Measurements from ENCODE around the gene TNFRSF18.
"Not testable (repeated sequence)": the region's sequence is repeated elsewhere in the genome, so short reads cannot be mapped to it uniquely, and the experiment has no call there.

Gene TNFRSF18

DNA sequence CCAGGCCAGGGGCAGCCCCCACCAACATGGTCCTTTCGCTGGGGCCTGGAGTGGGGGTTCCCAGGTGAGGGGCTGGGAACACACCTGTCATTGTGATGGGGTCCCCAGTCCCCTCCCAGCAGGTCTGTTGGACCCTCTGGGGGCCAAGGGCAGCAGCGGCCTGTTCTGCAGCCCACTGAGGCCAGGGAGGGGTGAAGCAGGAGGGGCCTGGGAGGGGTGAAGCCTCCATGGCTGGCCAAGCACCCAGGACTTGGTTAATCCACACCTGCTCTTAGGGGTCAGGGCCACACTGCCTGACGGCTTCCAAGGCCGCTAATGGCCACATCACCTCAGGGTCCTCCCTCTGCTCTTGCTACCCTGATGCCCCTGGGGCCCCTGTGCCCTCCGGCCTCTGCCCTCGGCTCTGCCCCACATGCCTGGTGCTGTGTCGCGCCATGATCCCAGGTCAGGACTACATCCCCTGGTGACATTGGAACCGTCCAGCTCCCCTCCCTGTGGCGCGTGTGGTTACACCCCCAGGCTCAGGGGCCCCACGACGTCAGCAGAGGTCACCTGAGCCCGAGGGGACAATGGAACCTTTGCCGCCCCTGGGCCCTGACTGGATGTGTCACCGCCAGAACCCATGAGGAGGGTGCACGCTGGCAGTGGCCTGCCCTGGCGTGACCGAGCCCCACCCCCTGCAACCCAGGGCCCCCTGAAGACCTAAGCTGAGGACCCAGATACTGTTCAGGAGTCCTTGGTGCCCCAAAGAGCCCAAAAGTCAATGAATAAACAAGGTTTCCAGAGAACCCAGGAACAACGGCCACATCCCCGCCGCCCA, 7.0 kb downstream of the TNFRSF18 start:
- DNase-seq (ENCODE audit: low read depth in 2 of 2, low spot score in 1 of 2), result no peak

DNA sequence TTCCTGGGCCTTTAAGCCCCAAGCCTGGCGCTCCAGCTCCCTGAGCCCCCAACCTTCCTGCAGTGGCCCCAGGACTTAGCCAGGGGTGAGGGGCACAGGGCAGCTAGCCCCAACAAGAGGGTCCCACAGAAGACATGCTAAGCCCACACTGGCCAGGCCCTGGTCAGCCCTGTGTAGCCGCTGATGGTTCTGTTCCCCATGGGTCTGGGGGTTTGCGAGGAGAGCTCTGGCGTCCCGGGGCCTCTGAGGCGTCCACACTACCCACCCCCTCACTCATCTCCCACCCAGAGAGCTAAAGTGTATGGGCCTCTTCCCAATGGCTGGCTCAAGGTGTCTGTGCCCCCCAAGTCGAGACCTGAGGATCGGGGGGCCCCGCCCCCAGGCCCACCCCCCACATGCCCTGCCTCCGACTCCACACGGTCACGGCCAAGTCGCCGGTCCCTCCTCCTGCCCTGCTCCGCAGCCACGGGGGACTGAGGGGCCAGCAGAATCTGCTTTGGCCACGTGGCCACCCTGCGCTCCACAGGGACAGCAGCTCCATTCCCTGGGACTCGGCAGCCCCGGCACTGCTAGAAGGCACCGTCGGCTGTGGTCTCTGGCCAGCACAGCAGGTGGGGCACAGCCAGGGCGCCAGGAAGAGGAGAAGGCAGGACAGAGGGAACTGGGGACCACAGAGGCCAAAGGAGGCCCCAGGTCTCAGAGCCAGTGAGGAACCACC, 7.8 kb downstream of the TNFRSF18 start:
- no peak for DNase-seq (ENCODE audit: low read depth in 2 of 2, low spot score in 1 of 2)

DNA sequence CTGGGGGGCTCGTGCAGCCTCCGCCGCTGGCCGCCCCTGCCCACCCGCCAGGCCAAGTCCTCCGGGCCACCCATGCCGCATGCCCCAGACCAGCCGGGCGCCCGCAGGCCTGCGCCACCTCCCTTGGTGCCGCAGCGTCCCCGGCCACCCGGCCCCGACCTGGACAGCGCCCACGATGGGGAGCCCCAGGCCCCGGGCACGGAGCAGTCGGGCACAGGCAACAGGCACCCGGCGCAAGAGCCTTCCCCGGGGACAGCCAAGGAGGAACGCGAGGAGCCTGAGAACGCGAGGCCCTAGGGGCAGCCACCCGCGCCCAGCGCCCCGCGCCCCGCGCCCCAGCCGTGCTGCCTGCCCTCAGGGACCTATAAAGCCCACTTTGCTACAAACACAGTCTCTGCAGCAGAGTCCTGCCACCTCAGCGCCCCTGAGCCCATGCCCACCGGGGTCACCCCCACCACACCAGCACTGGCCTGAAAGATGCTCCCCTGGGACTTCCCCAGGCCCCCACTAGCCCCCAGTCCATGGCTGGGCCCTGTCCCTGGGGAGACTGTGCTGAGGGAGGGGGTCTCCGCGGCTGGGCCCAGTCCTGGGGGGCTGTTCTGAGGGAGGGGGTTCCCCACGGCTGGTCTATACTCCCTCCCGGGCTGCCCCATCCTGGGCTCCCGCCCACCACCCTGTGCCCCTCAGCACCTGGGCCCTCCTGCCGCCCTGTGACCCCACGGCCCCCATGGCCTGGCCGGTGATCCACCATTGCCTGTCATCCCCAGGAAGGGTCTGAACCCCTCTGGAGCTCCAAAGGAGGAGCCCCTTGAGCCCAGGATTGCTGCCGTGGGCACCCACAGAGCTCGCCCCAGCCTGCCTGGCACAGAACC, 8.6 kb downstream of the TNFRSF18 start:
- no peak for DNase-seq (ENCODE audit: low read depth in 2 of 2, low spot score in 1 of 2)

DNA sequence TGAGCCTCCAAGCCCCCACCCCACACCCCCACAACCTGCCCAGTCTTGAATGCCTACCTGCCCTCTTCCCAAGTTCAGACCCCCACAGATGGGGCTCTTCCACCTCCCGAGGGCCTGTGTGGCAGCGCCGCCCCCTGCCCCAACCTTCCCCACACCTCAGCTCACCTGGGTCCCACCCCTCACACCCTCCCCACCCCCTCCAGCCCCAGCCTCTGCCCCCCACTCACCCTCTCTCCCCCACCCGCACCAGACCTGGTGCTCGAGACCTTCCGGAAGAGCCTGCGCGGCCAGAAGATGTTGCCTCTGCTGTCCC, 9.2 kb downstream of the TNFRSF18 start:
- DNase-seq (ENCODE audit: low read depth in 2 of 2, low spot score in 1 of 2), result no peak

DNA sequence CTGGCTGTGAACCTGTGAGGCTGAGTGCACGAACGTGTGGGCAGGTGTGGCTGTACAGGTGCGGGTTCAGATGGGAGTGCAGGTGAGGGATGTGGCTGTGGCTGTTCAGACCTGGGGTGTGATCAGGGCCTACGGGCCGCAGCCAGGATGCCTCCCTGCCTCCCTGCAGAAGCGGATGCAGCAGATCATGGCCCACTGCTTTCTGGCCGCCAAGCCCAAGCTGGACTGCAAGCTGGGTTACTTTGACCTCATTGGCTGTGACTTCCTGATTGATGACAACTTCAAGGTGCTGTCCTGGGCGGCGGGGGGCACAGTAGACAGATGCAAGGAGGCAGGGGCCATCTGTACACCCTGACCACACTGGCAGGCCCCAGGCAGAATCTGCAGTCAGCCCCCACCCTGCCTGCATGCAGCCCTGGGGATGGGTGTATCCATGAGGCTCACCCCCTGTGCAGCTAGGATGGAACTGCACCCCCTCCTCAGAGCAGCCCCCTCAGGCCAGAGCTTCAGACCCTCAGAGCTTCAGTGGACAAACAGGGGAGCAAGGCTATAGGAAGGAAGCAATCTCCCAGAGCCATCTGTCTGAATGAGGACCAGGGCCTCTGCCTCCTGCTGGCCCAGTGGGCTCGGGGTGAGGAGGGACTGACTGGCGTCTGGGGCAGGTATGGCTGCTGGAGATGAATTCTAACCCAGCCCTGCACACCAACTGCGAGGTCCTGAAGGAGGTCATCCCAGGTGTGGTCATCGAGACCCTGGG, 9.8 kb downstream of the TNFRSF18 start:
- no peak for DNase-seq (ENCODE audit: low read depth in 2 of 2, low spot score in 1 of 2)

- DNase-seq (ENCODE audit: low read depth in 2 of 2, low spot score in 1 of 2), result not testable (repeated sequence)
Observed at GRCh38 chr1:1195726-1196125, 10.7 kb downstream of the TNFRSF18 start.

GRCh38 chr1:1194723-1195122, 11.7 kb downstream of the TNFRSF18 start:
- no peak for DNase-seq (ENCODE audit: low read depth in 2 of 2, low spot score in 1 of 2)

- no peak for DNase-seq (ENCODE audit: low read depth in 2 of 2, low spot score in 1 of 2)
Observed at GRCh38 chr1:1191734-1192133, 14.7 kb downstream of the TNFRSF18 start.

DNA sequence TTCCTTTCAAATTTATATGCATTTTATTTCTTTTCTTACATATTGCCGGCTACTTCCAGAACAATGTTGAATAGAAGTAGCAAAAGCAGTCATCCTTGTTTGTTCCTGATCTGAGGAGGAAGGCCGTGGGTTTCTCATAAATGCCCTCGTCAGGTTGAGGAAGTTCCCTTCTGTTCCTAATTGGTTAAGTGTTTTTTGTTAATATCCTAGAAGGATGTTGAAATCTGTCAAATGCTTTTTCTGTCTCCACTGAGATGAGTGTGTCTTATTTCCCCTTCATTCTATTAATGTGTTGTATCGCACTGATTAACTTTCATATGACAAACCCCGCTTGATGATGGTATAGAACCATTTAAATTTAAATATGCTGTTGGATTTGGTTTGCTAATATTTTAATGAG, 17.3 kb downstream of the TNFRSF18 start:
- no peak for DNase-seq (ENCODE audit: low read depth in 2 of 2, low spot score in 1 of 2)

DNA sequence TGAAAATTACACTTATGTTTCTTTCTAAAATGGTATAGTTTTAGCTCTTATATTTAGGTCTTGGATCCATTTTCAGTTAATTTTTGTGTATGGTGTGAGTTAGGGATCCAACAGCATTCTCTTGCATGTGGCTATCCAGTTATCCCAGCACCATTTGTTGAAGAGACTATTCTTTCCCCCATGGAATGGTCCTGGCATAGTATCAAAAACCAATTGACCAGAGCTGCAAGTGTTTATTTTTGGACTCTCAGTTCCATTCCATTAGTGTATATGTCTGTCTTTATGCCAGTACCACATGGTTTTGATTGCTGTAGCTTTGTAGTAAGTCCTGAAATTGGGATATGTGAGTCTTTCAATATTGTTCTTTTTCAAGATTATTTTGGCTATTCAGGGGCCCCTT, 18.5 kb downstream of the TNFRSF18 start:
- no peak for DNase-seq (ENCODE audit: low read depth in 2 of 2, low spot score in 1 of 2)

DNA sequence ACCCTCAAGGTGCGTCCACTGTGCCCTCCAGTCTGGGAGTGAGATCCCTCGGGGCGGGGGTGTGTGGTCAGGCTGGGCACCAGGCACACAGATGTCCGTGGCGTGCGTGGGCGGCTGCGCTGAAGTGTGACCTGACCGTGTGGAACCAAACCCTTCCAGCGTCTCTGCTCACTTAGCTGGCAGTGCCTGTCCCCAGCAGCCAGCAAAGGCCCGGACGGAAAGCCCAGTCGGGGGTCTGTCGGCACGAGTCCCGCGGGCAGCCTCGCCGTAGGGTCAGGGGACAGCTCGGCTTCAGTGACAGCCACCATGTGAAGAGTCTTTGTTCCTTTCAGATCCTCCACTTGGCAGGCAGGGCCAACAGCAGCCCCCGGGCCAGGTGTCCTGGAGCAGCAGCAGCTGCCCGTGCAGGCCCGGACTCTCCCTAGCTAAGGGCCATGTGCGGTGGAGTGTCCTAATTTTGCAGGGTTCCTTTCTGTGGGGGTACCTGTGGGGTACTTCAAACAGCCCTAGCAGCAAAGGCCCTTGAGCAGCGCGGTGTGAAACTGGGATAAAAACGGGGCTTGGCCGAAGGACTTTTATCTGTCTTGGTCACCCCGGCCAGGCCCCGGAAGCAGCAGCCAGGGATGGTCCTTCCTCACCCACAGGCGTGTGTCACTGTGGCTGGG, 21.2 kb downstream of the TNFRSF18 start:
- DNase-seq (ENCODE audit: low read depth in 2 of 2, low spot score in 1 of 2), result no peak

DNA sequence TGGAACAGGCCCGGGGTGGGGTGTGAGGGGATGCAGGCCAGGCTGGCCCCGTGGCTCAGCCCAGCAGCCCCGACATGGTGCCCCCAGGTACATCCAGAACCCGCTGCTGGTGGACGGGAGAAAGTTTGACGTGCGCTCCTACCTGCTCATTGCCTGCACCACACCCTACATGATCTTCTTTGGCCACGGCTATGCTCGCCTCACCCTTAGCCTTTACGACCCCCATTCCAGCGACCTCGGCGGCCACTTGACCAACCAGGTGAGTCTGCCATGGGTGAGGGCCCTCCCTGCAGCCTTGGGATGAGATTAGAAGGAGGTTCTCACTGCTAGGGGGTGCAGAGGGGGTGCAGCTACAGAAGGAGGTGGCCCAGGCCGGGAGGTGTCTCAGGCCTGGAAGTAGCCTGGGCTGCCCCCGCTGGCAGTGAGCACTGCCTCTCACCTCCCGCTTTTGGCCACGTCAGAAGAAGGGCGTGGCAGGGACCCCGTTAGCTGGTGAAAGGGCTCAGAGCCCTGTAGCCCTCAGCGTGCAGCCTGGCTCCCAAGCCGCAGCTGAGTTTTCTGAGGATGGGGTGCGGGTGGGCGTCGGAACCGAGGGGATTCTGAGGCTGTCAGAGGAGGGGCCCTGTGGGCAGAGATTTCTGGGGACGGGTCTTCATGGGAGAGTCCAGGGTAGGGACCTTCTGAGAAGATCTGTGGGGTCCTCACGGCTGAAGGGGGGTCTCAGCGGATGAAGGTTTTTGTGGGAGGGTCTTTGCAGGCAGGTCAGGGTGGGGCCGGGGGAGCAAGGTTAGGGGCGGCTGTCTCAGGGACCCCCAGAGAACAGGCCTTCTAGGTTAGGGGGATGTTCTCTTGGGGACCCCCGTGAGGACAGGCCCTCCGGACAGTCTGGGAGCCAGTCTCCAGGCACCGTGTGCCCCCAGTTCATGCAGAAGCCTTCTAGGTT, 22.3 kb downstream of the TNFRSF18 start:
- DNase-seq (ENCODE audit: low read depth in 2 of 2, low spot score in 1 of 2), result no peak

DNA sequence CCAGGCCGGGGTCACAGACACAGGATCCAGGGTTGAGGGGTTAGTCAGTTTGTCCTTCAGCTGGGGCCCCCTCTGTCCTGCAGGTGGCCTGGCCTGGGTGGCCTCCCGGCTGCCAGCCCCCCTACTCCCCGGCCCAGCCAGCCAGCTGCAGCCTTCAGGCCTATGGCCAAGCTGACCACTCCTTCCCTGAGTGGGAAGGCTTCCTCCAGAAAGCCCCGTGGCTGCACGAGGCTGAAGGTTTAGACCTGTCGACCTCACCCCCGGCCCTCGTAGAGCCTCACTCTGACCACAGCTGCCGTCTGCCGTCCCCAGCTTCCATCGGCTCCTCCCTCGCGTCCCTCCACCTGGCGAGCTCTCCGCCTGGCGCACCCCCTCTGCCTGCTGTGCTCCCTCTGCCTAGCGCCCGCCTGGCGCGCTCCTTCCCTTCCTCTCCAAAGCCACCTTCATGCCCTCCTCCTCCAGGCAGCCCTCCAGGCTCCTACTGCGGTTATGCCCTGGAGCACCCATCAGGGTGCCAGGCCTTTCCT, 23.1 kb downstream of the TNFRSF18 start:
- no peak for DNase-seq (ENCODE audit: low read depth in 2 of 2, low spot score in 1 of 2)

GRCh38 chr1:1182491-1183220, 23.7 kb downstream of the TNFRSF18 start:
- DNase-seq (ENCODE audit: low read depth in 2 of 2, low spot score in 1 of 2), result no peak

DNA sequence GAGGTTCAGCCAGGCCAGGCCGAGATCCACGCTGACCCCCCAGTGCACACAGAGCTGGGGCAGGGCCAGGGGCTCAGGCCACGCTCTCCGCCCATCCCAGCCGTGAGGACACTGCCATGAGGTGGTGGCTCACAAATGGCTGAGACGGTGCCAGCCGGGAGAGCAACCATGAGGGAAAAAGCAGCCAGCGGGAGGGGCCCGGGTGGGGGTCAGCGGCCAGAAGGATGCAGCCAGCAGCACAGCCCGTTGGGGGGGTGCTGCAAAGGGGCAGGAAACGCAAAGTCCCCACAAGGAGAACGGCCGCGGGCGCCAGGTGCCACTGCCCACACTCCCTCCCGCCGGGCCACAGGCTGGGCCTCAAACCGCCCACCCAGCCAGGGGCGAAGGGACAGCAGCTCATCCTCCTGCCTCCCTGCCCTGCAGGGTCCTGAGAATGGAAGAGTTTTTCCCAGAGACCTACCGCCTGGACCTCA, 24.4 kb downstream of the TNFRSF18 start:
- no peak for DNase-seq (ENCODE audit: low read depth in 2 of 2, low spot score in 1 of 2)

GRCh38 chr1:1181129-1181937, 25.1 kb downstream of the TNFRSF18 start:
- no peak for DNase-seq (ENCODE audit: low read depth in 2 of 2, low spot score in 1 of 2)

DNA sequence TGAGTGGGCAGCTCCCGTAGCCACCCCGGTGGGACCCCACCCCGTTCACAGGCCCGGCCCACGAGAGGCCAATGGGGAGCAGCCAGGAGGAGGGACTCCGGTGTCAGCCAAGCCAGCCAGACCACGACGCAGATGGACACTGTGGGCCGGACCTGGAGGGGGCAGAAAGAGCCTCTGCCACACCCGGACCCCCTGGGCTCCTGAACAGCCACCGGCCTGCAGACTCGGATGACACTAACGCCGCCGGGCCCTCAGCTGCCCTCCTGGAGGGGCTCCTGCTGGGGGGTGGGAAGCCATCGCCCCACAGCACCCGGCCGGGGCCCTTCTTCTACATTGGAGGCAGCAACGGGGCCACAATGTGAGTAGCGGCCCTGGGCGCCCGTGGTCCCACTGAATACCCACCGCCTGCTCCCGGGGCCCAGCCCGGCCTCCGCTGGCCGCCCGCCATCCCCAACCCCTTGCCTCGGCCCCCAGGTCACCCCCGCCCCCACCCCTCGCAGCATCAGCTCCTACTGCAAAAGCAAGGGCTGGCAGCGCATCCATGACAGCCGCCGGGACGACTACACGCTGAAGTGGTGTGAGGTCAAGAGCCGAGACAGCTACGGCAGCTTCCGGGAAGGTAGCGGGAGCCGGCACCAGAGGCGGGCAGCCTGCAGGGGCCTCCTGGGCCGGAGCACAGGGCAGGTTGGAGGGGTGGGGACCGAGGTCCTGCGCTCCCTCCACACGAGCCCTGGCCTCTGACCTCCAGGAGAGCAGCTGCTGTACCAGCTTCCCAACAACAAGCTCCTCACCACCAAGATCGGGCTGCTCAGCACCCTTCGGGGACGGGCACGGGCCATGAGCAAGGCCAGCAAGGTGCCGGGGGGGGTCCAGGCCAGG, 26.2 kb downstream of the TNFRSF18 start:
- DNase-seq (ENCODE audit: low read depth in 2 of 2, low spot score in 1 of 2), result no peak

Measured in stimulated activated CD8-positive, alpha-beta memory T cell treated with anti-CD3 and anti-CD28 coated beads, Interleukin-4, amount 100 ng/mL, for 1 hour (primary cell).